ENCODE data around the gene STK32C. TPM values are rescaled to one million over a fixed set of nuclear protein-coding genes. Genes with fewer than 3 reads are reported as not detected.

The STK32C gene
- total RNA-seq, 1 donor from 2014 or later: 13.0 TPM

DNA sequence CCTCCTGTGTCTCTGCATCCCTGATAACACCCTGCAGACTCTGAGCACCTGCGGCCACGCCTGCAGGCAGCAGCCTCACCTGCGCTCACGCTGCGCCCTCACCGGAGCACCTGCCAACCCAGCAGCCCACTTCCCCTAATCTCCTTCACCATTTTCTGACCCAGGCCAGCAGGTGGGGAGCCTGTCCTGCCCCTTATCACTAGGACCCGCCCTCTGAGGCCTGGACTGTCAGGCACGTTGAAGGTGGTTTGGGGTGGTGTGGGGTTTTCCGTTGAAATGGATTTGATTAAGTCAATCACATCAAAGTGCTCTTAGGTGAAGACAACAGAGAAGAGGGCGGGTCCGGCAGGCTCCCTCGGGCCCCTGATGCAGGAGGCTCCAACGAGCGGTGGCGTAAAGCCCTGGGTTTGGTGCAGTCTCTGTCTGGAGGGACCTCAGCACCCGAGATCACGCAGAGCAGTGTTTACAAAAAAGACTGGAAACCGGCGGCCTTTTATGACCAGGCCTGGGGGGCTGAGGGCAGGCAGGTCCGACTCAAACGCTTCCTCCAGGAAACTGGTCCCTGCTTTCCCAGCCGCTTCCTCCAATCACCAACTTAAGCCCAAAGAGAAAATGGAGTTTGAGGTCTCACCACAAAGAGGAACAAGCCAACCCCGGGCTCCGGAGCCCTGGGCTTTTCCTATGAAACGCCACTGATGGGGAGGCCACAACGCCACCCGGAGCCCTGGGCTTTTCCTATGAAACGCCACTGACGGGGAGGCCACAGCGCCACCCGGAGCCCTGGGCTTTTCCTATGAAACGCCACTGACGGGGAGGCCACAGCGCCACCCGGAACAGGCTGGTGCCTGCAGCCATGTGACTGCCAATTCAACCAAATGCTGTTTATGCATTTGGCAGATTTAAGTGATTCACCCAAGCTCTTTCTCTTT lies 75.5 kb downstream of the STK32C start:
- TF ChIP-seq CTCF (conservative IDR thresholded peaks at IDR 0.05; ENCODE audit: low read depth, low read length): no peak

GRCh38 chr10:132231656-132232022 lies 76.1 kb downstream of the STK32C start:
- TF ChIP-seq CTCF (conservative IDR thresholded peaks at IDR 0.05; ENCODE audit: low read depth, low read length): no peak
- no peak for DNase-seq (ENCODE audit: low read depth)
- no peak overlapping the region for H3K4me3 ChIP-seq (ENCODE audit: low read depth, low read length)

More for the DNA sequence above, 75.5 kb downstream of the STK32C start:
- H3K4me3 ChIP-seq (ENCODE audit: low read depth, low read length): no peak overlapping the region
- no peak for DNase-seq (ENCODE audit: low read depth)

DNA sequence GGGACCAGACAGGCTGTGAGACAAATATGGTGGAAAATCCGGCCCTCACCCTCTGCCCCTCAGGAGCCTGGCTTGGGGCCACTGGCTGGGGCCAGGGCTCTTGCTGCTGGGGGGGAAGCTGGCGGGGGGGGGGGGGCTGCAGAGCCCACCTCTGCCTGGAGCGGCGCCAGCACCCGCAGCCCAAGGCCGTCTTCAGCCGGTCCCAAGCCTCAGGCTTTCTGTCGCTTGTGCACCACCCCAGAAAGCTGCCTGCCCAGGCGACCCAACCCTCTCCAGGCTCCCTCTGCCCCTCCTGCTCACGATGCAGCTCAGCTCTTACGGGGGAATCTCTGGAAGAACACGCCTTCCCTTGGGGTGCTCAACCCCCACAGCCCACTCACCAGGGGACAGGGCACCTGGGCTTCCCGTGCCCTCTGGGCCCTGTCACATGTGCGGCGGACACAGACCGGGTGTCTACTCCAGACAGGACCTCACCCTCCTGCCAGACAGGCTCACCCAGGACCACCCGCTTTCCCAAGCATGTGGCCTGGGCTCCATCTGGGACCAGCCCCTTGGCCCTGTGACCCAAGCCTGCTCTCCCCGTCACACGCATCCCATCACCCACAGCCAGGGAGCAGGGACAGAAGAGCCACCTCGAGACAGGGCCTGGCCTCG lies 77.1 kb downstream of the STK32C start:
- no peak for TF ChIP-seq CTCF (conservative IDR thresholded peaks at IDR 0.05; ENCODE audit: low read depth, low read length)
- no peak overlapping the region for H3K4me3 ChIP-seq (ENCODE audit: low read depth, low read length)
- no peak for DNase-seq (ENCODE audit: low read depth)

GRCh38 chr10:132229834-132230556 lies 77.8 kb downstream of the STK32C start:
- DNase-seq (ENCODE audit: low read depth): no peak
- H3K4me3 ChIP-seq (ENCODE audit: low read depth, low read length): no peak overlapping the region
- no peak for TF ChIP-seq CTCF (conservative IDR thresholded peaks at IDR 0.05; ENCODE audit: low read depth, low read length)

- H3K4me3 ChIP-seq (ENCODE audit: low read depth, low read length): no peak overlapping the region
- DNase-seq (ENCODE audit: low read depth): no peak
- no peak for TF ChIP-seq CTCF (conservative IDR thresholded peaks at IDR 0.05; ENCODE audit: low read depth, low read length)
Measured at GRCh38 chr10:132229096-132229495, 78.7 kb downstream of the STK32C start.

- DNase-seq (ENCODE audit: low read depth): no peak
- no peak for TF ChIP-seq CTCF (conservative IDR thresholded peaks at IDR 0.05; ENCODE audit: low read depth, low read length)
- no peak overlapping the region for H3K4me3 ChIP-seq (ENCODE audit: low read depth, low read length)
Measured at GRCh38 chr10:132228616-132229015, 79.1 kb downstream of the STK32C start.
